D721Med (cell line): ENCODE data around the gene NHERF1.
A peak's percentile ranks its signal among the peaks of the same experiment; 100 is the strongest.

Experiments
- DNase-seq: peaks from one replicate; pipeline ENCODE4 v3.0.0; 2011; ENCODE audit warnings: low spot score; ENCODE audit not compliant: insufficient read length
- FAIRE-seq: peaks from 2 replicates; lab custom pipeline; 2011; peaks lifted over from hg19 to GRCh38; lab: Jason Lieb, UNC
- TF ChIP-seq, protein P1 (sequence below): IDR thresholded peaks from 2 replicates; pipeline ENCODE4 v1.5.1; 2012; ENCODE audit warnings: mild to moderate bottlenecking, control low read depth; ENCODE audit not compliant: insufficient read depth; ENCODE audit errors: missing control alignments

NHERF1 gene

DNA sequence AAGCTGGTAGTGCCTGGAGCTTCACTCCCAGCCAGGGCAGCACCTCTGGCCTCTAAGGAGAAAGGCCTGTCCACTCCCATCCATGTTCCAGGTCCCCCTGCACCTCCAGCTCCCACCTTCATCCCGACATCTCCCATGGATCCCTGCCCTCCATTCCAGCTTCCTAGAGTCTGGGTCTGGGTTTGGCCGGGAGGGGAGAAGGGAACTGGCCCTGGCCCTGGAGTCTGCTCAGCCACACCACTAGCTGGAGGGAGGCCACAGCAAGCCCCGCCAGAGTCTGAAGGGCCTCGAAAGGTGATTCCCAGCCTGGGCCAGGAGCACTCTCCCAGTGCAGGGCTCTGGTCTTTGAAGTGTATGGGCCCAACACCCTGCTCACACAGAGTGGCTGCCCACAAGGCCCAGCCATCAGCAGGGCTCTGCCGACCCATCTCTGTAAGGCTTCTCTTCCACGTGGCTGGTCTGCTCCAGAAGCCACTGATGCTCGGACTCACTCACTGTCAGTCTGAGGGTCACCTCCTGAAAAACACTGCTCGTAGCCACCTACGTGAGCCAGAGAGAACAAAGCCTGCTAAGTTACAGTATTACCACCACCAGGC, 23.0 kb downstream of the NHERF1 start:
- FAIRE-seq, result no peak

DNA sequence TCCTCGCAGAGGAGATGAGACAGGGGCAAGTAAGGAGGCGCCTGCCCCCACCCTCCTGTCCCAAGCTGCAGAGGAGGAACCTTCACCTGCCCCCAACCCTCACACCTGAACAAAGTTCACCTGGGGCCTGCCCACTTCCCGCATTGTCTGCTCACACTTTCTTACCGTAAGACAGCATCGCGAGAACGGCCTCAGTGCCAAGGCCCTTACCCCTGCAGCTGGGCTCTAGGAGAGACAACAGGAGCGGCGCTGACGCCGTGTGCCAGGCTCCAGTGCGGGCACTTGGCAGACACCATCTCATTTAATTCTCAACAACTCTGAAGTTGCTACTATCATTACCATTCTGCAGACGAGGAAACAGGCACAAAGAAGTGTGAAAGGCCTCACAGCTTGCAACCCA, 23.6 kb downstream of the NHERF1 start:
- FAIRE-seq (no peak), DNase-seq (no peak)

More for the DNA sequence above, 23.0 kb downstream of the NHERF1 start:
- DNase-seq, result no peak
- TF ChIP-seq, protein P1, sequence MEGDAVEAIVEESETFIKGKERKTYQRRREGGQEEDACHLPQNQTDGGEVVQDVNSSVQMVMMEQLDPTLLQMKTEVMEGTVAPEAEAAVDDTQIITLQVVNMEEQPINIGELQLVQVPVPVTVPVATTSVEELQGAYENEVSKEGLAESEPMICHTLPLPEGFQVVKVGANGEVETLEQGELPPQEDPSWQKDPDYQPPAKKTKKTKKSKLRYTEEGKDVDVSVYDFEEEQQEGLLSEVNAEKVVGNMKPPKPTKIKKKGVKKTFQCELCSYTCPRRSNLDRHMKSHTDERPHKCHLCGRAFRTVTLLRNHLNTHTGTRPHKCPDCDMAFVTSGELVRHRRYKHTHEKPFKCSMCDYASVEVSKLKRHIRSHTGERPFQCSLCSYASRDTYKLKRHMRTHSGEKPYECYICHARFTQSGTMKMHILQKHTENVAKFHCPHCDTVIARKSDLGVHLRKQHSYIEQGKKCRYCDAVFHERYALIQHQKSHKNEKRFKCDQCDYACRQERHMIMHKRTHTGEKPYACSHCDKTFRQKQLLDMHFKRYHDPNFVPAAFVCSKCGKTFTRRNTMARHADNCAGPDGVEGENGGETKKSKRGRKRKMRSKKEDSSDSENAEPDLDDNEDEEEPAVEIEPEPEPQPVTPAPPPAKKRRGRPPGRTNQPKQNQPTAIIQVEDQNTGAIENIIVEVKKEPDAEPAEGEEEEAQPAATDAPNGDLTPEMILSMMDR, result no peak

DNA sequence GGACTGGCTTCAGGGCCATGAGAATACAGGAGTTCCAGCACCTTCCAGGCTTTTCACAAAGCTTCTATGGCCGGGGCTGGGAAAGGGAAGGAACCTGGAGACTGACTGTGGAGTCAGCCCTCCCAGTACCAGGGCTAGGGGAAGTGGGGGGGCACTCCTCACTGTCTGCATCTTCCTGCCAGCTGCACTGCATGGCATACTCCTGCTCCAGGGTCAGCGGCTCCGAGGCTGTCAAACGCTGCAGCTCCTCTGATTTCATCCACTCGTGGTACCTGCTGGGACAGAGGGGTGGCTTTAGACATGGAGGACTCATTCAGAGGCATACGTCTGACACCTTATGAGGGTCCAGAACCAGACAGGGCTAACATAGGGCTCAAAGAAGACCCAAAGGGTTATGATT, 25.0 kb downstream of the NHERF1 start:
- FAIRE-seq (no peak), DNase-seq (no peak)
- TF ChIP-seq, protein P1, result no peak

More for the DNA sequence above, 23.6 kb downstream of the NHERF1 start:
- TF ChIP-seq, protein P1, result no peak

DNA sequence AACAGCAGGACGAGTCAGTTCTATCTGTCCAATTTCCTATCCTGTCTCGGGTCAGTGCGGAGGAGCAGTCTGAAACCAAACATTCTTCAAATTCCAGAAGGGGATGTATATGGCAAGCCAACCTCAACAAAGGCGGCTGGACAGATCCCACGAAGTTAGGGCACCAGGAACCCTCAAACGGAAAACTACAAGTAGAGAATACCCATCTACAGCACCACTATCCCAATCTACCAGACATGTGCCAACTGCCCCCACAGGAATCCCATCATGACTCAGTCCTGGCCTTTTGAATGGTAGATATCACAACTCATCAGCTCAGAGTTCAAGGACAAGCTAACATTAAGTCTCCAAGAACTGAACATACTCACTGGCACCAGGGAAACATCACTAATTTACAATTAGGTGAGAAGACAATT, 25.5 kb downstream of the NHERF1 start:
- FAIRE-seq (no peak), DNase-seq (no peak)
- TF ChIP-seq, protein P1, result no peak

DNA sequence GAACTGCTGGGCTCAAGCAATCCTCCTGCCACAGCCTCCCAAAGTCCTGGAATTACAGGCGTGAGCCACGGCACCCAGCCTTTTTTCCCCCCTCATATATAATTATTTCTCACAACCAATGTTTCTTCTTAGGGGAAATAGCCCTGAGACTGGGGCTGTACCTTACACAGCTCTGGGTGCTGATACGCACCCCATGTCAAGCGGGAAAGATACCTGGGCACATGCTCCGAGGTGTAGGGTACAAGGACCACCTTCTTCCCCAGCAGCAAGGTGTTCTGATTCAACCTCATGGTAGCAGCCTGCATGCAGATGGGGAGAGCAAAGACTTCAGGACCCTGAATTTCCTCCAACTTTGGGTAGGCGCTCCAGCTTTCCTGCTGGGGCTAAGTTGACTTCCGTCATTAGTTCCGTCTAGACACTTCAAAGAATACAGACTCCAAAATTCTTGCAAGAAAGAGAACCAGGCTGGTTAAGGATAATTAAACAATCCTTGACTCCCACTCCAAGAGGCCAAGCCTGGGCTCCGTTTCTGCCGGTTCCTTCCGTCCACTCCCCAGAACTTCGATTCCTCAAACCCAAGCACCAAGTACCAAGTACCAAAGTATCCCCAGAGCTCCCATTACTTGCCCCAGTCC, 27.1 kb downstream of the NHERF1 start:
- TF ChIP-seq, protein P1, result no peak
- FAIRE-seq (no peak), DNase-seq (no peak)

DNA sequence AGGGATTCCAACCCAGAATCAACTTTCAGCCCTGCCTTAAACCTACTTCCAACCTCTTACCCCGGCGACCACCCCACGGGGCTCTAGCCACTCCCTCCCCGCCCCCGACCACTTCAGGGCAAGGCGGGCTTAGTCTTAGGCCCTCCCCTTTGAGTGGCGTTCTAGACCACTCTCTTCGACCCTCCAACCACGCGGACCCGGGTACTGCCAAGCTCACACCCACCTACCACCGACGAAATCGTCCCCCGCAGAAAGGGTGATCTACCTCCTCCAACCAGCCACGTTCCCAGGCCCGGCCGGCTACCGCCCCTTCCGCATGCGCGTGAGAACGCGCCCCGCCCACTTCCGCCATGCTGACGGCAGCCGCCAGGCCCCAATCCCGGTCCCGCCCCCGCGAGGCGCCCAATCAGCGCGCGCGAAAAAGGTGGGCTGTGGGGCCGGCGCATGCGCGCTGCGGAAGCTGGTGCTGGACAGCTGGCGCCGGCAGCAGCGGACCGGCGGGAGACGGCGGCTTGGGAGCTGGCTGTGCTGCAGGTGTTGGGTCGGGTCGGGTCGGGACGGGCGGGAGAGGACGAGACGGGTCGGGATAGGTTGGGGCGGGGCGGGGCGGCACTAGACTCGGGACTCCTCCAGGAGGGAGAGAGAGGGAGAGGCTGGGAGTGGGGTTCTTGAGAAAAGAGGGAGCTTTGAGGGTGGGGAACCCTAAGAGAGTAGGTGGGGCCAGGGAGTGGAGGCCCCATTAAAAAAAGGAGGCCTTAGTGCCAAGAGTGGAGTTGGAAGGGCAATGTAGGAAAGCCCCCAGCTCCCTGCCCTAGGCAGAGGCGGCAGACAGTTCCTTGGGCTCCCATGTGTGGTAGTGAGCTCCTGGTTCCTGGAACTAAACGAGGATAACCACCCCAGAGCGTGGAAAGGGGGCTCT, 27.9 kb downstream of the NHERF1 start, which contains the start of gene NAT9:
Gene NAT9, minus strand, starts transcription at position 302 of the 919 bp plus-strand sequence. CDS start 647 bp downstream, outside the sequence.
- TF ChIP-seq, protein P1, result no peak

More for the DNA sequence above, 27.9 kb downstream of the NHERF1 start, which contains the start of gene NAT9:
- DNase-seq, result peak; percentile 100
- FAIRE-seq, result no peak
